Activated T-cell treated with anti-CD3 and anti-CD28 coated beads for 4 hours (primary cell): ENCODE measurements around the gene TKFC.
A peak's percentile ranks its signal among the peaks of the same experiment; 100 is the strongest.

Experiments
- DNase-seq: peaks from one replicate; pipeline ENCODE4 v3.0.0-alpha.2; 2020

Gene TKFC

DNA sequence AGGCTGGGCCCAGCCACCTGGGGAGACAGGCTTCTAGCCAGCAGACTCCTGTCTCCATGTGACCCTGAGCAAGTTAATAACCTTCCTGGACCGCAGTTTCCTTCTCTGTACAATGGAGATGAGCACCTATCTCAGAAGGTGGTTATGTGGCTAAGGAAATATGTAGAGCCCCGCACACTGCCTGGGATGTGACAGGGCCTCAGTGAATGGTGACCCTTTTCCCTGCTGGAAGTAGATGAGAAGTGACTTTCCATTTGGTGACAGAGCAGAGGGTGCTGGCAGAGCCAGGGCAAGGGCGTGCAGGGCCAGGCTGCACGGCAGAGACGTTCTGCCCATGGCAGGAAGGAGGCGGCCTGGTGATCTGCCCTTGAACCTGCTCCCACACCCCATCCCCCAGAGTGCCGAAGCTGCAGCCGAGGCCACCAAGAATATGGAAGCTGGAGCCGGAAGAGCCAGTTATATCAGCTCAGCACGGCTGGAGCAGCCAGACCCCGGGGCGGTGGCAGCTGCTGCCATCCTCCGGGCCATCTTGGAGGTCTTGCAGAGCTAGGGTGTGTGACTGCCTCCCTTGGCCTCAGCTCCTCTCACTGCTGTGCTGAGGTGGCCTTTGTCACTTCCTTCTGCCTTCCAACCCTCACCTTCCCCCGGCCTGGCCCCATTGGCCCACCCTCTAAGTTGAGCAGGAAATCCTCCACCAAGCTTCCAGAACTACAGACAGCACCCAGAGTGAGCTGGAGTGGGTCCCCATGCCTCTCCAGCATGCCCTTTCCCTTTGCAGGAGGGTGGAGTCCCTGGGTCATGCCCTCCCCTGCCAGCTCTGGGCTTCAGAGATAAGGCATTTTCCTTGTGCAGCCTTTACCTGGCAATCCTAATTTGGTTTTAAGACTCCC lies 13.2 kb downstream of the TKFC start:
- no peak for DNase-seq

DNA sequence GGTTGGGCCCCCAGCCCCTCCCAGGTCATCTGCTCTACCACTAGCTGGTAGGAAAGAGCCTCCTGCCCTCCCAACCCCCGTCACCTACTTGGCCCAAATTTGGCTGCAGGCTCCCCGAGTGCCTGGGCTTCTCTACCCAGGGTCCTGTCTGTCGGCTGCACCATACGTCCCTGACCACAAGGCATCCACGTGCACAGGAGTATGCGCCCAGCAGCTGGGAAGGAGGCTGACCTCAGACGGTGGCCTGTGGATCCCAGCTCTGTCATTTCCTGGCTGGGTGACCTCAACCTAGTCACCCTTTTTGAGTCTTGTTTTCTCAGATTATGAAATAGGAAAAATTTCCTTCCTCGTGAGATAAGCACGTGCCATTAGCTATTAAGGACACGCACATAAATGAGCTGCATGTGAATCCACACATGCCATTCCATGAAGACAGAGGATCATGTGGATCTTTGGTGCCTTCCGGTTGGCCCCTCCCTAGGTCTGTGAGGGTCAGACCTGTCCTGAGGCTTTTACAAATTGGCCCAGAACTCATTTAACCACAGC lies 15.0 kb downstream of the TKFC start:
- DNase-seq: no peak

DNA sequence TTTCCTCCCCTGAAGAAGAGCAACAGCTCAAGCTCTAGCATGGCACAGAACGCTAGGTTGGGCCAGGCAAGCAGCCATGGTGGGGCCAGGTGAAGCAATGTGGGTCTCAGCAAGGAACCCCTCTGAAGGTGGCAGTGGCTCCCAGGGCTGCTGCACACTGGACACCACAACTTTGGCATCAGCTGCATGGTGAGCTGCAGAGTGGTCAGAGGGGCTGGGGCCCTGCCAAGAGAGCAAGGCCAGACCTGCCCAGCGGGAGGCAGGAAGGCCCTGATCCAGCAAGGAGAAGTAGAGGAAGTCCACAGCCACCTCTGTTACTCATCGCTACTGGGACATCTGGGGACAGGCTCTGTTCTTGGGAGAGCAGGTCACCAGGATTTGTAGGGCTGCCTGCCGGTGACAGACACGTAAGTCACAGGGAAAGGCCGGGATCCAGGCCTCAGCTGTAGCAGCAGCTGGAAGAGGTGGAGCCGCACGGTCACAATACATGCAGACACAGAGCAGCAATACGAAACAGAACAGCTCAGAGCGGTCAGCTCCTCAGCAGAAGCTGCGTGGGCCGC lies 16.2 kb downstream of the TKFC start:
- DNase-seq: no peak

DNA sequence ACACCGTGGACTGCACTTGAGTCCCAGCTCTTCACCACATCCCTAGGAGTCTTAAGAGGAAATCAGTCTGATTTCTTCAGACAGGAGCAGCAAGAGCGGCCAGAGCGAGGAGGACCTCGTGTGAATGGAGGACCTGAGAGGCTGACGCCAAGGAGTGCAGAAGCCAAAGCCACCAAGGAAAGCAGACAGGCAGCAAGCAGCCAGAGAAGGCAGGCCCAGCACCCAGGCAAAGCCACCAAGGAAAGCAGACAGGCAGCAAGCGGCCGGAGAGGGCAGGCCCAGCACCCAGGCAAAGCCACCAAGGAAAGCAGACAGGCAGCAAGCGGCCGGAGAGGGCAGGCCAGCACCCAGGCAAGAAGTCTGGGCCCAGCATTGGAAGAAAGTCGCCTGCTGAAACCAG lies 16.9 kb downstream of the TKFC start:
- no peak for DNase-seq

DNA sequence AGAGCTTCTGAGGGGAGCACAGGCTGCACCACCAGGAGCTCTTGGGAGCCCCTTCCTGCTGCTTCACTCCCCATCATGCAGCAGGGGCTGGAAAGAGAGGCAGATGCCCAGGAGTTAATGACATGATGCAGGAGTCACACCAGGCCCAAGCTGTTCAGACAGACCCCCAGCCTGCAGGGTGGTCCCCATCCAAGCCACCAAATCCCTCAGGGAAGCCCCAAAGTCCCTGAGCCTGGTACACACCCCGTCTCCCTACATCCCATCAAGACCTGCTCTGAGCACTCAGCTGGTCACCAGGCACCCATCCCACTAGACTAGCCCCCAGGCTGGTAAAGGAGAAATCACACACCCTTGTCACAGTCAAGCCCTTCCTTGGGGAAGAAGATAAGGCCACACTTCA lies 17.3 kb downstream of the TKFC start:
- no peak for DNase-seq

DNA sequence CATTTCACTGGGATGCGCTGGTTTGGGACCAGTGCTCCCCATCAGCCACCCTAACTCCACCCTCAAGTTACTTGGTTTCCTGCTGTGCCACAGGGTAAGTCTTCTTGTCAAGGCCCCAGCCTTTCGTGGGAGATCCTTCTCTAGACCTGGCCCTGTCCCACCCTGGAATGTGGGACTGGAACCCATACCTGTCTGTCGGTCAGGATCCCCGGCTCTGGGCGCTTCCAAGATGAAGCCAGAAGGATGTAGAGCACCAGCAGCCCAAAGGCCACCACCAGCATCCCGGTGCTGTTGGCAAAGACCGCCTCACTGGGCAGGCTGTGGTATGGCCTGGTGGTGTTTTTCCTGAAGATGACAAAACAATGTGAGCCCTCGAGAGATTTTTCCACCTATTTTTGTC lies 17.8 kb downstream of the TKFC start:
- no peak for DNase-seq

- no peak for DNase-seq
Measured at GRCh38 chr11:61352038-61352437, 19.0 kb downstream of the TKFC start.

- no peak for DNase-seq
Measured at GRCh38 chr11:61353131-61354067, 20.4 kb downstream of the TKFC start.

DNA sequence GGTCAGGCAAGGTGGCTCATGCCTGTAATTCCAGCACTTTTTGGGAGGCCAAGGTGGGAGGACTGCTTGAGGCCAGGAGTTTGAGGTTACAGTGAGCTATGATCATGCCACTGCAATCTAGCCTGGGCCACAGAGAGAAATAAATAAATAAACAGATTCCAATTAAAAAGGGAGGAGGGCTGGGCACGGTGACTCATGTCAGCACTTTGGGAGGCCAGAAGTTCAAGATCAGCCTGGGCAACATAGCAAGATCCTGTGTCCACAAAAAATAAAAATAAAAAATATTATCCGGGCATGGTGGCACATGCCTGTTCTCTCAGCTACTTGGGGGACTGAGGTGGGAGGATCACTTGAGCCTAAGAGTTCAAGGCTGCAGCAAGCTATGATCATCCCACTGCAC lies 21.2 kb downstream of the TKFC start:
- no peak for DNase-seq

DNA sequence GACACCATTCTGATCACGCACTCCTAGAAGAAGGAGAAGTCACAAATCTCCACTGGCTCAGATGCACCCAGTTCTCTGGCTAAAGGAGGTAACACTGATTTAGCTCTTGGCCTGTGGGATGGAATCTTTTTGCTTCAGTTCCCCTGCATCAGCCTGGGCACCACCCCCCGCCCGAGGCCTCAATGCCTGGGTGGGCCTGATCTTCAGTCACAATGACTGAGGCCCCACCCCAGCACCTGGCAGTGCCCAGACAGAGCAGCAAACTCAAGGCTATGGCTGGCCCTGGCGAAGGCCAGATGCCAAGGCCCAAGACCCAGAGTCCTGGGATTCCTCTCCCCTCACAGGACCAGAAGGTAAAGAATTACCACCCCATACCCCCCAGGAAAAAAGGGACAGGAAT lies 23.7 kb downstream of the TKFC start:
- no peak for DNase-seq

DNA sequence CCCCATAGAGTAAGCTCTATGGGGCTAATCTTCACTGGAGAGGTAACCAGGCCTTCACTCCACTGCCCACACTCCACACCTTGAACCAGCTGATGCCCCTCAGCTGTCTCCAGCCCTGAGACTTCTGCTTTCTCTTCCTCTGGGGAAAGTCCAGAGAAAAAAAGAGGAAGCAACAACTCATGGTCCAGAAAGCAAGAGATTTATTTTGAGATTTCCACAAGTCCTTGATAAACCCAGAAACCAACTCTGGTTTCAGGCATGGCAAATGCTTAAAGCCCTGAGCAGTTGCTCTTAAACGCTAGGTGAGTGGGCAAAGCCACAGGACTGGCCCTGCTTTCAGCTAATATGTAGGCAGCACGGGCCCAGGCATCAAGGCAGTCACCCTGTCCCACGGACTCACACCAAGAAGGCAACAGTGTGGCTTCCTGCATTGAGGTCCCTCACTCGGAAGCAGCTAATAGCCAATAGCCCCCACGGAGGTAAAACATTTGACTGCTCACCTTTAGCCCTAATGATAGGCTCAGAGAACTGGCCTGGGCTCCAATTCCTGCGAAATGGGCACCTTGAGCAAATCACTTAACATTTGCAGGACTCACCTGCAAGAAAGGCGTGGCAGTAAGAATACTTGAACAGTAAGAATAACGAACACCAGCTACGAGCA lies 24.3 kb downstream of the TKFC start:
- DNase-seq: no peak

GRCh38 chr11:61357894-61358239 lies 24.8 kb downstream of the TKFC start:
- DNase-seq: no peak

- DNase-seq: no peak
Measured at GRCh38 chr11:61358566-61358965, 25.5 kb downstream of the TKFC start.

GRCh38 chr11:61359516-61359915 lies 26.5 kb downstream of the TKFC start:
- no peak for DNase-seq

GRCh38 chr11:61361237-61361740 lies 28.3 kb downstream of the TKFC start:
- DNase-seq: no peak

DNA sequence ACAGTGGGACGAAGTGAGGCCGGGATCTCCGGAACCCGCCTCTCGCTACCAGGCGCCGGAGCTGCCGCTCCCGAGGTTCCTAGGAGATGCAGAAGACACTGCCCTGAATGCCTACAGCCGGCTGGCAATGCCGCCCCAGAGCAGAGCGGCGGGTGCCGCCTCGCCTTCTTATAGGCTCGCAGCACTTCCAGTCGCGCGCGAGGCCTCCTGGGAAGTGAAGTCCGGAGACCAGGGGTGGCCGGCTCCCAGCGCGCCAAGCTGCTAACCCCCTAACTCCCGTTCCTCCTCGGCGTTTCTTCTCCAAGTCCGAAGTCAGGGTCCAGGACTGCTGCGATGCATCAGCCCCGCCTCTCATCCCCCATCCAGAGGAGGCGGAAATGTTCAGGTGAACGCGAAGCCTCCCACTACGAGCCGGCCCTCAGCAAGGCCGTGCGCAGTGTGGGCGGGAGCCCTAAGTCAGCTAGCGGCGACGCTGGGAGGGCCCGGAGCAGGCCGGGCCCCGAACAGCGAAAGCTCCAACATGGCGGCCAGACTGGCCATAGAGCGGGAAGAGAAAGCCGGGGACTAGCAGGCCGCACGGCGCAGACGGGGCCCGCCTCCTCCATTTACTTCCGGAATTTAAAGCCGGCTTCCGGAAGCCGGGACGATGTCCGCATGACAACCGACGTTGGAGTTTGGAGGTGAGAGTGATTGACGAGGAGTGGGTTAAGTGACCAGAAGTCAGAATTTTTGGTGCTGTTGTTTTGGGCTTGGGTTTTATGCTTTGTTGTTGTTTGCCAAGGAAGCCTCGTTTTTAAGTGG lies 28.9 kb downstream of the TKFC start, which contains the start of the genes CYB561A3 and TMEM138:
Gene CYB561A3, minus strand, starts transcription at position 142 of the 801 bp plus-strand sequence. CDS start 5,169 bp downstream, outside the sequence.
Gene TMEM138, plus strand, starts transcription at position 634 of the 801 bp plus-strand sequence. CDS start 2,017 bp downstream, outside the sequence.
- DNase-seq: peak; percentile 73

DNA sequence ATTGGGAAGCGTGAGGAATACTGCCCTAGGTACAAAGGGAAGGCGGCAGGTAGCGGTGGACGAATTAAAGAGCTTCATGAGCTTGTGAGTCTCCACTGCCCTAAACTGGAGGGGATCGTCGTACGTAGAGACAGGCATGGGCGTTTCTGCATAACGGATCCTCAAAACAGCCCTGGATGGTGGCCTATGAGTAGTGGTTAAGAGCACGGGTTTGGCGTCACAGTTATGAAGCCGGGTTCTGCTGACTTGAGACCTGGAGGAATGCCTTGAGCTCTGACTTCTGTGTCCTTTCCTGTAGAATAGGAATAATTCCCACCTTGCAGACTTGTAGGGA lies 29.5 kb downstream of the TKFC start:
- DNase-seq: no peak

DNA sequence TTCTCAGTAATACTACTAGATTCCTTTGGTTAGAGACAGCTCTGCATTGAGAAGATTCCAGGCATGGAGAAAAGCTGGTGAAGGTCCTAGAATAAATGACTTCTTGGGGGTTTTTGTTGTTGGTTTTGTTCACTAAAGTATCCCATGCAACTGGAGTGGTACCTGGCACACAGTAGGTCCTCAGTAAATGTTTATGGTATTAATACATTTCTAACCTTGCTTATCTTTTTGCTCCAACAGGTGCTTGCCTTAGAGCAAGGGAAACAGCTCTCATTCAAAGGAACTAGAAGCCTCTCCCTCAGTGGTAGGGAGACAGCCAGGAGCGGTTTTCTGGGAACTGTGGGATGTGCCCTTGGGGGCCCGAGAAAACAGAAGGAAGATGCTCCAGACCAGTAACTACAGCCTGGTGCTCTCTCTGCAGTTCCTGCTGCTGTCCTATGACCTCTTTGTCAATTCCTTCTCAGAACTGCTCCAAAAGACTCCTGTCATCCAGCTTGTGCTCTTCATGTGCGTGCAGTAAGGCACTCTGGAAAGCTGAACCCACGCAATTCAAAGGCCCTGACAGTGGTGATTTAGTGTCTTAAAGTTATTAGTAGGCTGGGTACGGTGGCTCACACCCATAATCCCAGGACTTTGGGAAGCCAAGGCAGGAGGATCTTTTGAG lies 31.1 kb downstream of the TKFC start:
- DNase-seq: no peak

DNA sequence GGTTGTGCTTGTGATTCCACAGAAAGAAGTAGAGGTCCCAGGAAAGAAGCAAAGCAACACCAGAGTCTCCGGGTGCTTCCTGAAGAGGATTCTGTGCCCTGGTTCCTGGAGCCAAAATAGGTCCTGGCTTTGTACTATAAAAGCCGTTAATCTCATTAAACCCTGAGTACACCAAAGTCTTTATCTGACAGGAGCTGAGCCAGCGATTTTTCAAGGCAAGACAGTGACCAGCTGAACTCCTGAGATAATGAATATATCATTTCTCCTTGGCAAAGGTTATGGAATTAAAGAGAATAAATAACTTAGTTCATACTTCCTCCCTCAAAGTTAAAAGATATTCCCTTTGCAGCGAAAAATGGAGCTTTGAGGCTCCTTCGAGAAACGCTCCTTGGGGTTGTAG lies 34.4 kb downstream of the TKFC start:
- DNase-seq: no peak

DNA sequence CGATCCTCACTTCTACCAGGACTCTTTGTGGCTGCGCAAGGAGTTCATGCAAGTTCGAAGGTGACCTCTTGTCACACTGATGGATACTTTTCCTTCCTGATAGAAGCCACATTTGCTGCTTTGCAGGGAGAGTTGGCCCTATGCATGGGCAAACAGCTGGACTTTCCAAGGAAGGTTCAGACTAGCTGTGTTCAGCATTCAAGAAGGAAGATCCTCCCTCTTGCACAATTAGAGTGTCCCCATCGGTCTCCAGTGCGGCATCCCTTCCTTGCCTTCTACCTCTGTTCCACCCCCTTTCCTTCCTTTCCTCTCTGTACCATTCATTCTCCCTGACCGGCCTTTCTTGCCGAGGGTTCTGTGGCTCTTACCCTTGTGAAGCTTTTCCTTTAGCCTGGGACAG lies 35.6 kb downstream of the TKFC start:
- no peak for DNase-seq
